Esophagus squamous epithelium (tissue), 4 donors: ENCODE measurements around the gene UBE2D1.

ENCODE experiments used
- CTCF ChIP-seq, 6 experiments: fragments of 450-650 bp in 4 of 6; fragments of 200-600 bp in 2 of 6; sonication (generic) in 2 of 6; IDR thresholded peaks; one replicate each; pipeline ENCODE4 v1.5.1; 2016 to 2019; ENCODE audit warnings: antibody characterized with exemption in 6 of 6, mild to moderate bottlenecking in 4 of 6, moderate library complexity in 4 of 6
- POLR2A ChIP-seq, 4 donors: fragments of 450-650 bp; IDR thresholded peaks; one replicate each; pipeline ENCODE4 v1.6.1; 2017; ENCODE audit warnings: antibody characterized with exemption in 4 of 4, mild to moderate bottlenecking in 4 of 4, moderate library complexity in 3 of 4

GRCh38 chr10:58319599-58319998, 15.2 kb upstream of the UBE2D1 start:
- TF ChIP-seq CTCF (IDR thresholded peaks at IDR 0.05): no peak
- TF ChIP-seq POLR2A (IDR thresholded peaks at IDR 0.05): no peak
